H1 (cell line): ENCODE results near the gene INPP5E. TPM values are rescaled to one million over a fixed set of nuclear protein-coding genes. Genes with fewer than 3 reads are reported as not detected.

Experiments used
- MAX ChIP-seq: IDR thresholded peaks from 2 replicates; pipeline ENCODE4 v1.6.1; 2012; ENCODE audit warnings: inconsistent platforms
- POU5F1 ChIP-seq: IDR thresholded peaks from 2 replicates; pipeline ENCODE4 v1.6.1; 2011; ENCODE audit warnings: low read depth, mild to moderate bottlenecking, low read length, moderate library complexity
- SRF ChIP-seq: IDR thresholded peaks from 2 replicates; pipeline ENCODE4 v1.6.1; 2011; ENCODE audit warnings: mild to moderate bottlenecking, low read depth, low read length, moderate library complexity
- TAF7 ChIP-seq: optimal IDR thresholded peaks from 2 replicates; pipeline ENCODE3; 2011; ENCODE audit warnings: low read depth, mild to moderate bottlenecking, inconsistent platforms, low read length, moderate library complexity, borderline replicate concordance
- polyA plus RNA-seq, 7 experiments: library from polyadenylated mRNA; depleted of rRNA in 3 of 7; stranded (reverse) in 5 of 7; unstranded in 2 of 7; fragments of >200 nt in 5 of 7; fragments of 200-250 nt in 2 of 7; gene quantifications; 1 replicate in 5 of 7; 2 replicates in 1 of 7; 4 replicates in 1 of 7; pipeline versions ENCODE4 v1.2.1 to v1.2.3, GENCODE V29; 2011 to 2013; ENCODE audit warnings: missing spikeins in 2 of 7, mixed read lengths in 2 of 7
- total RNA-seq: library from RNA; stranded (reverse); fragmentation: NEBNext Ultra II Directional; extraction: Animal tissue kit (Norgen Biotek cat#: 25700); gene quantifications from 2 replicates; pipeline ENCODE4 v1.2.1, GENCODE V29; 2021

The INPP5E gene
- total and polyA plus RNA-seq, 2 of the 8 experiments (the other 6 are each of a cell fraction or from before 2014, with no cell fraction given) = 8.7 to 11.3 TPM

- no peak for TF ChIP-seq MAX
- TF ChIP-seq TAF7 = no peak
- no peak for TF ChIP-seq POU5F1
- TF ChIP-seq SRF = no peak
- TF ChIP-seq, all 59 proteins: peak for 0
Measured at GRCh38 chr9:136463578-136463977, 23.9 kb upstream of the INPP5E start (continued).
